ENCODE measurements around the gene CALCOCO1.
A peak's percentile ranks its signal among the peaks of the same experiment; 100 is the strongest.
"Not testable (repeated sequence)": the region's sequence is repeated elsewhere in the genome, so short reads cannot be mapped to it uniquely, and the experiment has no call there.

Gene CALCOCO1

GRCh38 chr12:53727310-53728041, at the start of gene CALCOCO1:
CALCOCO1 (minus strand) TSS chr12:53727452; CDS start chr12:53725242, 2,210 bp downstream.
- peak; percentile 97 for FAIRE-seq

DNA sequence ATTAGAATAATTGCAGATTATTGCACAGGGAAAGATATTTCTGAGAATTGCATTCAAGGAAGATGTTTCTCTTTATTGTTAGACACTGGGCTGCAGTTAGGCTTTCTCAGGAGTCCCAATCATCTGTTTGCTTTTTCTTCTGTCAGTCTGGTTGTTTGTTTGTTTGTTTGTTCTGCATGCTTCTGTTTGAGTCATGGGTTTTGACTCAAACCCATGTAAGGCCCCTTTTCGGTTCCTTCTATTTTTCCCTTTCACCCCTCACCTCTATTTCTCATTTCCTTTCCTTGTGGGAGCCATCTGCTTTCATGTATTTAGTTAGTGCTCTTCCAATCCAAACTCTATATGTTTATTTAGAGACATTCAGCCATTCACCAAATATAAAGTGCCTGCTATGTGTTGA, 49.6 kb upstream of the CALCOCO1 start:
- no peak for FAIRE-seq

GRCh38 chr12:53775478-53776145, 48.4 kb upstream of the CALCOCO1 start:
- no peak for FAIRE-seq

DNA sequence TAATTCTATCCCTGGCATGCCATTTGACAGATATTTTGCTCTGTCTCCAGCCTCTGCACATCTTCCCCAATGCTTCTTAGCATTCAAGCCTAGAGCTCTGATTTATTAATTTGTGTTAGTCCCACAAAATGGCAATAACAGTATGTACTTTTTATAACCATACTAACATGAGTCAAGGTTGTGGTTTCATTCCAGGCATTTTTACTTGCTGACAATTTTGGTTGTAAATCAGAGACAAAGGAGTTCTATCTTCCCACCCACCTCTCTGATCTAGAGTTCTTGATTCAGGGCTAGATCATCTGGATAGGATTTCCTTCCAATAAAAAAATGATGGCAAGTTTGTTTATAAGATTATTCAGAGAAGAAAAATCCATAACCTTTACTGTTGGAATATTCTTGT, 43.0 kb upstream of the CALCOCO1 start:
- FAIRE-seq, result no peak

DNA sequence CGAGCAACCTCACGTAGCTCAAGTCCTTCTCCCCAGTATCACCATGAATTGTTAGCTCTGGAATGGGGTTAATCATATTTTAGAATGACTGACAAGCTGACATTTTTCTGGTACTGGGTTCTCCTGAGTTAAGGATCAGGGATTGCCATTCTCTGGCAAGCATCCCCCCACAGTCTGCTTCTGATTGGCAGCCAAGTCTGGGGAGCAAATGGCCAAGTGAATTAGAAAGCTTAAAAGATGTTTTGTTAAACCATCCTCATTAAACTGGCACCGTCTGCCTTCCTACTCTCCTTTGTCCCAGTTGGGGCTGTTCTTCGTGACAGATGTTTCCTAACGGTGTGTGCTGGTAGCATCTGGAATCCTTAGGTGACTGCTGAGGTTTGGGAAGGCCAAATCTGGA, 41.7 kb upstream of the CALCOCO1 start:
- FAIRE-seq, result no peak

- no peak for FAIRE-seq
Observed at GRCh38 chr12:53766881-53767280, 39.6 kb upstream of the CALCOCO1 start.

DNA sequence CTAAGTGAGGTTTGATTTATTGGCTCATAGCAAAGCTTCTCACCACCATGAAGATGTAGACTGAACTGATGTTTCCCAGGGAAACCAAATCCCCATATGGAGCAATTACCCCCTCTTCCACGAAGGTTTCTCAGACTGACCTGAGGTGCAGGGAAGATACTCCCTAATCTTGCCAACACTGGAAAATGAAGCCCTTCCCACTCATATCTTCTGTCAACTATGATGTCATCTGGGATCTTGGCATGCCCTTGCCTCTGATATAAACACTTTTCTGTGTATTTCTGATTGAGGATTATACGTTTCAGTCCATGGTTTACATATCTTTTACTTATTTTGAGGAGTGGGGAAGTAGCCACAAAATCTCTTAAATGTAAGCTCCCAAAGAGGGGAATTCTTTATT, 38.6 kb upstream of the CALCOCO1 start:
- no peak for FAIRE-seq

GRCh38 chr12:53764615-53765014, 37.4 kb upstream of the CALCOCO1 start:
- FAIRE-seq, result no peak

- not testable (repeated sequence) for FAIRE-seq
Observed at GRCh38 chr12:53762793-53763192, 35.5 kb upstream of the CALCOCO1 start.

- no peak for FAIRE-seq
Observed at GRCh38 chr12:53761306-53761705, 34.1 kb upstream of the CALCOCO1 start.

- FAIRE-seq, result no peak
Observed at GRCh38 chr12:53759261-53759660, 32.0 kb upstream of the CALCOCO1 start.

DNA sequence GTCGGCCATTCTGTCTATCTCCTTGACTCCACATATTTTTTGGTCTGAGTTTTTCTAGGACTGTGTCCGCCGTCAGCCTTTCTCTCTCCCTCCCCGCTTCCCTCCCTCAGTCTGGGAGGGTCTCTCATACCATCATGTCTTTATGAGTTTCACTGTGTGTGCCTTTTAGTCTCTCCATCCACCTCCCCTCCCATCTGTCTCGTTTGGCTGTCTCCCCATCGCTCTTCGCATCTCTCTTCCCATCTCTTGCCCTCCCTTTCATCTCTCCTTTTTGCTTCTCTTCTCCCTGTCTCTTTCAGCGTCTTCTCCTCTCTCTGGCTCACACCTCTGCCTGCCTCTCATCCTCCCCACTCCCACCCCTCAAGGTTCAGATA, 31.5 kb upstream of the CALCOCO1 start:
- FAIRE-seq, result no peak

GRCh38 chr12:53758081-53758729, 31.0 kb upstream of the CALCOCO1 start:
- FAIRE-seq, result no peak

DNA sequence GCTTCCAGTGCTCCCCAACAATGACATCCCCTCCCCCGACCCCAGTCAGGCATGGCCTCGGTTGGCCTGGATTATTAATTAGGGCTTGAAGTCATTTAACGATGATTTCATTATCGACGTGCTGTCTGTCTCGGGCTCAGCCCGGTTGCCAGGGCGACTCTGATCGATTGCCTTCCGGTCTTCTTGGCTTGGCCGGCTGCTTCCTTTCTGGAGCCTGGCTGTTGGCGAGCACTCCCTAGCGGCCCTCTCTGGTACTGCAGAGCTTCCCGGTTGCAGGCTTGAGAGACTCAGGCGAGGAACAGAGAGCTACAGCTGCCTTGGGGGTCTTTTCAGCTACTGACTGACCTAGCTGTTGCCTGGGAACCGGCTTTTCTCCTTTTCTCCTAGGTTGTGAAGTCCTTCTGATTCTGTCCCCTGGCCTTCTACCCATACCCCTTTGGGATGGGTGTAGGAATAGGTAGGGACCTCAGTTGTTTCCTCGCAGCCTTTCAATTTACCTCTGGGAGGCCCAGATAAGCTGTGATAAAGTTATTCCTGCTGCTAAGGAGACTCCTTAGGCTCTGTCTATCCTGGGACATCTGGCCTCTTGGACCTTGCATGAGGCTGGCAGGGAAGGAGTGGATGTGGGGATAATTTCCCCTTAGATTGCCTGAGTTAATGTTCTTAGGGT, 30.0 kb upstream of the CALCOCO1 start:
- peak; percentile 52 for FAIRE-seq

- no peak for FAIRE-seq
Observed at GRCh38 chr12:53756300-53757100, 29.2 kb upstream of the CALCOCO1 start.

DNA sequence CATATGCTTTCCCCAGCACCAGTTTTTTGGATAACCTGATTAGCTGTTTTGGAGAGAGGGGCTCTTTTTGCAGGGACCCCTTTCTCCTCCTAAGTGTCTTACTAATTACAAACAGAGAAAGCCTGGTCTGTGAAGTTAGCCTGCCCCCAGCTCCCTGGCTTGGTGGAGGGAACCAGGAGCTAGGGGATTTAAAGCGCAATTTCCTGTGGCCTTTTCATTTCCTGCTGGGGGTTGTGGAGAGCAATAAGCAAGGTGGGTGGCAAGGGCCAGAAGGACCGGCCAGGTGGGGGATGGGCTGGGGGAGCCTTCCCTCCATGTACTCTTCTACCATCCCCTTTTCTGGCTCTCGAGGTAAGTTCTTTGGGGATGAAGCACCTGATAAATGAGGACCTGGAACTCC, 28.6 kb upstream of the CALCOCO1 start:
- FAIRE-seq, result no peak

GRCh38 chr12:53755451-53755891, 28.2 kb upstream of the CALCOCO1 start:
- FAIRE-seq, result no peak

DNA sequence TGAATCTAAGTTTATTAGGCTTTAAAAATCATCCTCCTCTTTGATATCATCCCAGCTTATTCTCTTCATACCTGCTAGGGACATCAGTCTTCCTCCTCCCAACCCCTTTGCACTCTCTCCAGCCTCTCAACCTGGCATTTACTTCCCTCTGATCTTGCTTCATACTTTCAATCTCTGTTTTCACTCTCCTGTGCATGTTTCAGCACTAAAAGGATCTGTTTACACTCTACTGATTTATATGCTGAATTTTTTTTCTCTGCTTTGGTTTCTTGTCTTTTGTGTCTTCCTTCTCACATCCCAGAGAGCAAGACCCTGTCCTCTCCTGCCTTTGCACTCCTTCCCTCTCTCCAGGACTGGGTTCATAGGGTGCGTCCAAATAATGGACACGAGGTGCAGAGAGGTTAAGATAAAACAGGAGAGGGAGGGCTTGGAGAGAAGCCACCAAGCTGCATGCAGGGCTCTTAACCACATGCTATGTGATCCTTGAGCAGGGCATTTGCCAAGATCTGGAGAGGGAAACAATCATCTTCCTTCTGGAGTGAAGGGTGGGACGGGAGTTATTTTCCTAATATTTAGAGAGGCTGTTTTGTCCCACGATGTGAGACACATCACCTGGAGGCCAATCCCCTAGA, 27.5 kb upstream of the CALCOCO1 start:
- FAIRE-seq, result no peak

DNA sequence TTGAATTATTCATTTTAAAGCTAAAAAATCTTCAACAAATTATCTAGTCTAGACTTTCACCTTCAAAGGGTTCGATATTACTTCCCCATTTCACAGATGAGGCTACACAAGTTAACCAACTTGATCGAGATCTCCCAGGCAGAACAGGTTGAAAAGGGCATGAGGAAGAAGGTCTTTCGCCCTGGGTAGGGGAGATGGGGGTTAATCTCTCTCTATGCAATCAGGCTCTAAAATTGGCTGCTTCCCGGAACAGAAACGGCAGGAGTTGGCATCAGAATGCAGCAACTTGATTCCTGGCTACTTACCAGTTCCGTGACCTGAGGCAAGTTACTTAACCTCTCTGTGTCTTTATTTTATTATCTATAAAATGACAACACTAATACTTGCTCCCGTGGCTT, 26.9 kb upstream of the CALCOCO1 start:
- FAIRE-seq, result no peak

- no peak for FAIRE-seq
Observed at GRCh38 chr12:53752621-53753020, 25.4 kb upstream of the CALCOCO1 start.

DNA sequence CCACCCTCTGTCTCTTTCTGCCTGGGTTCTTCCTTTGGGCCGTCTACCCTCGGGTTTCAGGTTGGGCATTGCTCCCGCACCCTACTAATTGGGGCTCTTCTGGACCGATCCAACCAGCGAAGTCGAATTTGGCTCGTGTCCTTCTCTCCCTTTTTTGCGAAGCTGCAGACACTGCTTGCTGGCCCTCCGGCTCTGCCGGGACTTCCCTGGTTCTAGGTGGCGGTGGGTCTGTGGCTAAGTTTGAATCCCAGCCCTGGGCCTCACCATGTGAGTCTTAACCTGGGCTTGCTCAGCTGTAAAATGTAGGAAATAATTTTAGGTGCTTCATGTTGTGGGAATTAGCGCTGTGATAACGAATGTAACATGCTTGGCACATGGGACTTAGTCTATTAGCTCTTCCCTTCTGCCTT, 24.9 kb upstream of the CALCOCO1 start:
- no peak for FAIRE-seq

Measured in G401.6 (cell line).